C4-2B (cell line): ENCODE measurements around the gene TBX2.

Experiments used
- H3K27ac ChIP-seq: fragments of 450-650 bp; 2 replicates; pipeline ENCODE4 v1.5.1; 2017
- CTCF ChIP-seq: fragments of 450-650 bp; conservative IDR thresholded peaks from 2 replicates; pipeline ENCODE4 v1.5.1; 2017; ENCODE audit warnings: mild to moderate bottlenecking
- ZFX ChIP-seq: fragments of 450-650 bp; IDR thresholded peaks from 2 replicates; pipeline ENCODE4 v1.6.1; 2017

The TBX2 gene

GRCh38 chr17:61395409-61395982 lies 4.1 kb upstream of the TBX2 start:
- no peak overlapping the region for H3K27ac ChIP-seq
- no peak for TF ChIP-seq CTCF
- TF ChIP-seq ZFX: no peak

- no peak overlapping the region for H3K27ac ChIP-seq
- TF ChIP-seq ZFX (no peak), CTCF (no peak)
Measured at GRCh38 chr17:61395983-61396585, 3.6 kb upstream of the TBX2 start.

- H3K27ac ChIP-seq: no peak overlapping the region
- TF ChIP-seq CTCF (no peak), ZFX (no peak)
Measured at GRCh38 chr17:61396586-61397085, 3.0 kb upstream of the TBX2 start.

GRCh38 chr17:61397086-61397842 lies 2.4 kb upstream of the TBX2 start:
- H3K27ac ChIP-seq: no peak overlapping the region
- no peak for TF ChIP-seq CTCF
- no peak for TF ChIP-seq ZFX

- H3K27ac ChIP-seq: no peak overlapping the region; the same call in 1 of the 2 replicates
- no peak for TF ChIP-seq CTCF
- no peak for TF ChIP-seq ZFX
Measured at GRCh38 chr17:61398721-61399130, 917 bp upstream of the TBX2 start.

GRCh38 chr17:61400066-61400716 lies 548 bp downstream of the TBX2 start:
- no peak overlapping the region for H3K27ac ChIP-seq

More at GRCh38 chr17:61400066-61400716, 548 bp downstream of the TBX2 start:
- no peak for TF ChIP-seq ZFX
- TF ChIP-seq CTCF: no peak
